Activated CD8-positive, alpha-beta memory T cell treated with anti-CD3 and anti-CD28 coated beads, Interleukin-2, amount 50 U/mL, for 4 hours (primary cell): Measurements from ENCODE around the gene ST6GALNAC3.
"Not testable (repeated sequence)": the region's sequence is repeated elsewhere in the genome, so short reads cannot be mapped to it uniquely, and the experiment has no call there.

ENCODE experiments used
- DNase-seq: peaks from one replicate; pipeline ENCODE4 v3.0.0-alpha.2; 2020

Gene ST6GALNAC3

GRCh38 chr1:76075188-76075489, 593 bp downstream of the ST6GALNAC3 start:
- no peak for DNase-seq

- DNase-seq: no peak
Observed at GRCh38 chr1:76075877-76076276, 1.3 kb downstream of the ST6GALNAC3 start.

- no peak for DNase-seq
Observed at GRCh38 chr1:76079475-76080227, 5.1 kb downstream of the ST6GALNAC3 start.

- no peak for DNase-seq
Observed at GRCh38 chr1:76080552-76081079, 6.1 kb downstream of the ST6GALNAC3 start.

GRCh38 chr1:76082062-76082461, 7.5 kb downstream of the ST6GALNAC3 start:
- no peak for DNase-seq

- no peak for DNase-seq
Observed at GRCh38 chr1:76083189-76083588, 8.6 kb downstream of the ST6GALNAC3 start.

- DNase-seq: no peak
Observed at GRCh38 chr1:76084029-76084627, 9.6 kb downstream of the ST6GALNAC3 start.

- DNase-seq: no peak
Observed at GRCh38 chr1:76084685-76085084, 10.1 kb downstream of the ST6GALNAC3 start.

- no peak for DNase-seq
Observed at GRCh38 chr1:76086109-76086508, 11.6 kb downstream of the ST6GALNAC3 start.

- no peak for DNase-seq
Observed at GRCh38 chr1:76086597-76086996, 12.1 kb downstream of the ST6GALNAC3 start.

- no peak for DNase-seq
Observed at GRCh38 chr1:76090283-76091203, 16.0 kb downstream of the ST6GALNAC3 start.

- DNase-seq: no peak
Observed at GRCh38 chr1:76092812-76093211, 18.3 kb downstream of the ST6GALNAC3 start.

GRCh38 chr1:76093522-76094312, 19.2 kb downstream of the ST6GALNAC3 start:
- no peak for DNase-seq

GRCh38 chr1:76095802-76096201, 21.3 kb downstream of the ST6GALNAC3 start:
- no peak for DNase-seq

GRCh38 chr1:76097064-76097463, 22.5 kb downstream of the ST6GALNAC3 start:
- DNase-seq: not testable (repeated sequence)

GRCh38 chr1:76098845-76099244, 24.3 kb downstream of the ST6GALNAC3 start:
- no peak for DNase-seq

GRCh38 chr1:76101548-76101947, 27.0 kb downstream of the ST6GALNAC3 start:
- DNase-seq: no peak

GRCh38 chr1:76102046-76102445, 27.5 kb downstream of the ST6GALNAC3 start:
- DNase-seq: no peak

- no peak for DNase-seq
Observed at GRCh38 chr1:76103034-76103433, 28.5 kb downstream of the ST6GALNAC3 start.

- DNase-seq: no peak
Observed at GRCh38 chr1:76105372-76105771, 30.8 kb downstream of the ST6GALNAC3 start.

GRCh38 chr1:76106251-76106650, 31.7 kb downstream of the ST6GALNAC3 start:
- no peak for DNase-seq

GRCh38 chr1:76106719-76107235, 32.2 kb downstream of the ST6GALNAC3 start:
- no peak for DNase-seq
